GM12878 (cell line): Measurements from ENCODE around the gene SLC35G6. TPM values are rescaled to one million over a fixed set of nuclear protein-coding genes. Genes with fewer than 3 reads are reported as not detected.

Experiments used
- ATAC-seq: fragments of 200-7000 bp; cut with Tn5 transposase; 3 replicates; pipeline ENCODE4 v1.9.1; 2020; ENCODE audit warnings: mild to moderate bottlenecking, moderate library complexity
- BruUV-seq: library from RNA; stranded (reverse); fragments of 400-500 nt; replicated peaks from 2 replicates; lab custom pipeline; 2021; lab: Mats Ljungman, UMichigan
- CTCF ChIA-PET: fragments of 300-600 bp; sonication (Branson Sonifier 250); formaldehyde crosslinking; extraction: SDS; loops from one replicate; lab custom pipeline; 2021; ENCODE audit warnings: inconsistent platforms; lab: Yijun Ruan, JAX
- POLR2A ChIA-PET: fragments of 350-600 bp; formaldehyde crosslinking; extraction: SDS; loops from one replicate; lab custom pipeline; 2021; ENCODE audit warnings: inconsistent platforms; lab: Charles Lee
- RAD21 ChIA-PET: fragments of 300-600 bp; sonication (Branson Sonifier 250); formaldehyde crosslinking; loops from one replicate; lab custom pipeline; 2023; ENCODE audit warnings: antibody characterized with exemption; ENCODE audit not compliant: unreplicated experiment; lab: Charles Lee
- SMC1A ChIA-PET: fragments of 300-600 bp; sonication (Branson Sonifier 250); formaldehyde crosslinking; loops from one replicate; lab custom pipeline; 2023; ENCODE audit not compliant: unreplicated experiment, uncharacterized antibody; lab: Charles Lee
- DNase-seq: peaks from one replicate; pipeline ENCODE4 v3.0.0-alpha.2; 2011; ENCODE audit warnings: low read depth, low spot score
- FAIRE-seq: peaks from 3 replicates; lab custom pipeline; 2011; peaks lifted over from hg19 to GRCh38; lab: Jason Lieb, UNC
- H2AFZ ChIP-seq: 2 replicates; pipeline ENCODE4 v1.6.0; 2011; ENCODE audit warnings: low read depth, low read length, control low read depth; ENCODE audit not compliant: control insufficient read depth
- H3K27ac ChIP-seq: 2 replicates; pipeline ENCODE4 v1.5.1; 2011; ENCODE audit warnings: control low read depth; ENCODE audit not compliant: control insufficient read depth, insufficient read depth
- H3K27me3 ChIP-seq, 2 experiments: replicated peaks in 1 of 2; 2 replicates each; pipeline versions ENCODE4 v1.6.0 to v1.6.1; 2011; ENCODE audit warnings: low read length in 1 of 2; ENCODE audit not compliant: control insufficient read depth in 2 of 2, insufficient read depth in 2 of 2
- H3K36me3 ChIP-seq, 2 experiments: 2 replicates each; pipeline ENCODE4 v1.5.1; 2011; ENCODE audit warnings: low read length in 1 of 2; ENCODE audit not compliant: control insufficient read depth in 2 of 2, insufficient read depth in 2 of 2
- H3K4me1 ChIP-seq: 2 replicates; pipeline ENCODE4 v1.6.1; 2011; ENCODE audit warnings: mild to moderate bottlenecking, low read length, moderate library complexity, mixed read lengths; ENCODE audit not compliant: control insufficient read depth, insufficient read depth
- H3K4me2 ChIP-seq: 2 replicates; pipeline ENCODE4 v1.6.0; 2011; ENCODE audit warnings: control low read depth; ENCODE audit not compliant: control insufficient read depth, insufficient read depth
- H3K4me3 ChIP-seq: fragments of 200-600 bp; sonication (generic); 2 replicates; pipeline ENCODE4 v1.5.1; 2016
- H3K79me2 ChIP-seq: 2 replicates; pipeline ENCODE4 v1.6.0; 2011; ENCODE audit warnings: low read length; ENCODE audit not compliant: control insufficient read depth, insufficient read depth
- H3K9ac ChIP-seq: 2 replicates; pipeline ENCODE4 v1.8.0; 2011; ENCODE audit warnings: low read length, control low read depth, mixed read lengths; ENCODE audit not compliant: control insufficient read depth, insufficient read depth
- H3K9me3 ChIP-seq: replicated peaks from 3 replicates; pipeline ENCODE4 v1.5.1; 2011; ENCODE audit warnings: mild to moderate bottlenecking, low read length; ENCODE audit not compliant: control insufficient read depth, insufficient read depth
- H4K20me1 ChIP-seq: 2 replicates; pipeline ENCODE4 v1.6.0; 2011; ENCODE audit not compliant: control insufficient read depth, insufficient read depth
- IKZF2 ChIP-seq, 2 experiments: fragments of 450-650 bp; IDR thresholded peaks; 2 replicates each; pipeline ENCODE4 v1.6.1; 2017; ENCODE audit warnings: mild to moderate bottlenecking in 2 of 2, moderate library complexity in 2 of 2
- POLR2AphosphoS5 ChIP-seq: IDR thresholded peaks from 2 replicates; pipeline ENCODE4 v1.6.1; 2011; ENCODE audit warnings: mild to moderate bottlenecking, low read length, inconsistent platforms
- SPI1 ChIP-seq: IDR thresholded peaks from 2 replicates; pipeline ENCODE4 v1.6.1; 2011; ENCODE audit warnings: low read depth, mild to moderate bottlenecking, low read length, moderate library complexity, borderline replicate concordance; ENCODE audit not compliant: insufficient read depth
- TAF1 ChIP-seq: IDR thresholded peaks from 2 replicates; pipeline ENCODE4 v1.6.1; 2011; ENCODE audit warnings: mild to moderate bottlenecking, low read depth, low read length, borderline replicate concordance
- ZNF207 ChIP-seq: fragments of 450-650 bp; IDR thresholded peaks from 2 replicates; pipeline ENCODE4 v1.6.1; 2014; ENCODE audit warnings: antibody characterized with exemption, mild to moderate bottlenecking, borderline replicate concordance
- WGBS: methylation state at CpG from one replicate; pipeline ENCODE4 v1.1.6; 2016; ENCODE audit warnings: low lambda C conversion rate; ENCODE audit not compliant: insufficient replicate concordance, insufficient coverage; ENCODE audit errors: missing lambda C conversion rate; 5-methylcytosine and 5-hydroxymethylcytosine counted together
- in situ Hi-C: fragments of 300-500 bp; cut with MboI; formaldehyde crosslinking; loops from 9 replicates; pipeline ENCODE4 v1.14.3; 2018; ENCODE audit warnings: mixed read lengths
- intact Hi-C: fragments of 100-400 bp; cut with micrococcal nuclease; formaldehyde crosslinking; loops from one replicate; pipeline ENCODE4 v1.14.2; 2022; ENCODE audit not compliant: unreplicated experiment
- polyA plus RNA-seq, 11 experiments: library from polyadenylated mRNA; depleted of rRNA in 4 of 11; unstranded in 6 of 11; stranded (reverse) in 5 of 11; fragments of >200 nt; fragmentation: Nextera tagmentation in 4 of 11; fragmentation: Illumina TruSeq in 1 of 11; extraction: Ambion mirVana in 4 of 11; extraction: Trizol in 1 of 11; gene quantifications; 1 replicate in 1 of 11; 2 replicates in 10 of 11; pipeline versions ENCODE4 v1.2.1 to v1.2.3, GENCODE V29; 2011 to 2016; ENCODE audit warnings: inconsistent platforms in 2 of 11, missing spikeins in 2 of 11, low read depth in 1 of 11
- total RNA-seq, 4 experiments: library from RNA; depleted of rRNA in 3 of 4; stranded (reverse); fragments of >200 nt in 3 of 4; fragmentation: Illumina TruSeq in 1 of 4; extraction: Trizol in 1 of 4; gene quantifications; 2 replicates each; pipeline versions ENCODE4 v1.2.1 to v1.2.3, GENCODE V29; 2013 to 2021
- TF ChIP-seq, protein P1 (sequence below): fragments of 450-650 bp; IDR thresholded peaks from 2 replicates; pipeline ENCODE4 v1.6.1; 2014; ENCODE audit warnings: mild to moderate bottlenecking

SLC35G6 gene
- total and polyA plus RNA-seq, 10 of the 15 experiments (the other 5 are each of a cell fraction or from before 2014, with no cell fraction given), result 0.20 TPM; not detected in 9

DNA sequence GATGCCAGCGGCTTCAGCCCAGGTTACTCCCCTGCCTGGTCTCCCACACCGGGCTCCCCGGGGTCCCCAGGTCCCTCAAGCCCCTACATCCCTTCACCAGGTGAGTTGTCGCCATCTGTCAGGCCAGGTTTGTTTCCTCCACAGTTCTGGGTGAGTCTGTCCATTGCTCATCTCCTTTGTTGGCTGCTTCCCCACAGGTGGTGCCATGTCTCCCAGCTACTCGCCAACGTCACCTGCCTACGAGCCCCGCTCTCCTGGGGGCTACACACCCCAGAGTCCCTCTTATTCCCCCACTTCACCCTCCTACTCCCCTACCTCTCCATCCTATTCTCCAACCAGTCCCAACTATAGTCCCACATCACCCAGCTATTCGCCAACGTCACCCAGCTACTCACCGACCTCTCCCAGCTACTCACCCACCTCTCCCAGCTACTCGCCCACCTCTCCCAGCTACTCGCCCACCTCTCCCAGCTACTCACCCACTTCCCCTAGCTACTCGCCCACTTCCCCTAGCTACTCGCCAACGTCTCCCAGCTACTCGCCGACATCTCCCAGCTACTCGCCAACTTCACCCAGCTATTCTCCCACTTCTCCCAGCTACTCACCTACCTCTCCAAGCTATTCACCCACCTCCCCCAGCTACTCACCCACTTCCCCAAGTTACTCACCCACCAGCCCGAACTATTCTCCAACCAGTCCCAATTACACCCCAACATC lies 31.7 kb downstream of the SLC35G6 start:
- DNase-seq (no peak), ATAC-seq (no peak)
- Histone ChIP-seq H2AFZ (no peak overlapping the region), H3K79me2 (no peaks in the 10 kb centered on the region), H3K36me3 (peaks cover 16 to 38% of the 10 kb centered on the region in 2 experiments; a peak in 3 of 4 replicates)
- ChIA-PET CTCF (interaction anchor here (0.7 to 4.4 kb wide), 19 partner anchors 10 to 174 kb away, joined by 3 to 145 read pairs (median 4); partner anchors contain the start of genes SAT2, SENP3, TMEM95 and TNFSF12), POLR2A (interaction anchor here (0.5 to 3.9 kb wide), 5 partner anchors 9 to 212 kb away, joined by 3 to 36 read pairs (median 4); partner anchors contain the start of gene TNFSF13), RAD21 (interaction anchor here (1.1 to 4.1 kb wide), 4 partner anchors 19 to 157 kb away, joined by 3 to 84 read pairs (median 4); partner anchors contain the start of genes SENP3 and TNFSF13)
- WGBS, result 84% methylated on average over 20 of the region's 20 CpGs
- TF ChIP-seq ZNF207 (no peak), POLR2AphosphoS5 (0 out of 2 replicates have a peak, but pooled peaks have one; percentile 22)
- TF ChIP-seq, all 136 proteins: peak for 1
- no peak overlapping the region for H3K9ac ChIP-seq
- intact Hi-C loops, result no loop called here
- H3K4me1 ChIP-seq, result no peaks in the 10 kb centered on the region
- H3K9me3 ChIP-seq, result no peaks in the 10 kb centered on the region
- in situ Hi-C loops, result no loop called here
- no peak overlapping the region for H3K27ac ChIP-seq
- FAIRE-seq, result no peak
- no TSS peak for BruUV-seq
- no peaks in the 10 kb centered on the region for H3K27me3 ChIP-seq
- H3K4me2 ChIP-seq, result no peak overlapping the region
- H3K4me3 ChIP-seq, result no peak overlapping the region
- SMC1A ChIA-PET, result interaction anchor here (0.7 to 4.2 kb wide), 9 partner anchors 39 to 175 kb away, joined by 3 to 67 read pairs (median 3); partner anchors contain the start of genes MPDU1, SENP3, TNFSF13 and WRAP53
- no peaks in the 10 kb centered on the region for H4K20me1 ChIP-seq

DNA sequence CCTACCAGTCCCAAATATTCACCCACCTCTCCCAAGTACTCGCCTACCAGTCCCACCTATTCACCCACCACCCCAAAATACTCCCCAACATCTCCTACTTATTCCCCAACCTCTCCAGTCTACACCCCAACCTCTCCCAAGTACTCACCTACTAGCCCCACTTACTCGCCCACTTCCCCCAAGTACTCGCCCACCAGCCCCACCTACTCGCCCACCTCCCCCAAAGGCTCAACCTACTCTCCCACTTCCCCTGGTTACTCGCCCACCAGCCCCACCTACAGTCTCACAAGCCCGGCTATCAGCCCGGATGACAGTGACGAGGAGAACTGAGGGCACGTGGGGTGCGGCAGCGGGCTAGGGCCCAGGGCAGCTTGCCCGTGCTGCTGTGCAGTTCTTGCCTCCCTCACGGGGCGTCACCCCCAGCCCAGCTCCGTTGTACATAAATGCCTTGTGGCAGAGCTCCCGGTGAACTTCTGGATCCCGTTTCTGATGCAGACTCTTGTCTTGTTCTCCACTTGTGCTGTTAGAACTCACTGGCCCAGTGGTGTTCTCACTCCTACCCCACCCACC lies 32.7 kb downstream of the SLC35G6 start:
- FAIRE-seq, result no peak
- no peak overlapping the region for H3K9ac ChIP-seq

More for the DNA sequence above, 32.7 kb downstream of the SLC35G6 start:
- H3K9me3 ChIP-seq, result no peaks in the 10 kb centered on the region
- TF ChIP-seq, protein P1, sequence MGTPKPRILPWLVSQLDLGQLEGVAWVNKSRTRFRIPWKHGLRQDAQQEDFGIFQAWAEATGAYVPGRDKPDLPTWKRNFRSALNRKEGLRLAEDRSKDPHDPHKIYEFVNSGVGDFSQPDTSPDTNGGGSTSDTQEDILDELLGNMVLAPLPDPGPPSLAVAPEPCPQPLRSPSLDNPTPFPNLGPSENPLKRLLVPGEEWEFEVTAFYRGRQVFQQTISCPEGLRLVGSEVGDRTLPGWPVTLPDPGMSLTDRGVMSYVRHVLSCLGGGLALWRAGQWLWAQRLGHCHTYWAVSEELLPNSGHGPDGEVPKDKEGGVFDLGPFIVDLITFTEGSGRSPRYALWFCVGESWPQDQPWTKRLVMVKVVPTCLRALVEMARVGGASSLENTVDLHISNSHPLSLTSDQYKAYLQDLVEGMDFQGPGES, result no peak
- TF ChIP-seq TAF1, result no peak
- no peak for TF ChIP-seq IKZF2 (IDR thresholded peaks at IDR 0.05)
- TF ChIP-seq SPI1, result no peak
- 73% methylated on average over 16 of the region's 17 CpGs for WGBS
- ATAC-seq (no peak), DNase-seq (no peak)
- no peak overlapping the region for H2AFZ ChIP-seq
- intact Hi-C loops, result loop anchor here (1.0 kb wide), 1 partner anchor 47 kb away; the partner anchor contains the start of gene SENP3
- H3K27ac ChIP-seq, result no peak overlapping the region
- in situ Hi-C loops, result no loop called here
- H3K36me3 ChIP-seq, result peaks cover 16 to 32% of the 10 kb centered on the region in 2 experiments; a peak in 3 of 4 replicates
- ChIA-PET CTCF (interaction anchor here (0.6 to 4.4 kb wide), 37 partner anchors 9 to 203 kb away, joined by 3 to 145 read pairs (median 4); partner anchors contain the start of genes FGF11, FXR2, SAT2 and SENP3), RAD21 (interaction anchor here (0.6 to 4.1 kb wide), 8 partner anchors 9 to 173 kb away, joined by 3 to 84 read pairs (median 4); partner anchors contain the start of genes SENP3, TMEM102, TNFSF13 and TP53), SMC1A (interaction anchor here (0.6 to 4.2 kb wide), 16 partner anchors 9 to 174 kb away, joined by 3 to 67 read pairs (median 4); partner anchors contain the start of genes SENP3, TNFSF13, TP53 and WRAP53), POLR2A (interaction anchor here (0.6 to 3.9 kb wide), 2 partner anchors 46 to 60 kb away, joined by 3 to 36 read pairs; partner anchors contain the start of gene TNFSF13)
- TSS peak; percentile 74 for BruUV-seq
- no peaks in the 10 kb centered on the region for H4K20me1 ChIP-seq
- no peaks in the 10 kb centered on the region for H3K27me3 ChIP-seq
- no peaks in the 10 kb centered on the region for H3K4me1 ChIP-seq
- H3K4me3 ChIP-seq, result no peak overlapping the region
- H3K4me2 ChIP-seq, result no peak overlapping the region
- no peaks in the 10 kb centered on the region for H3K79me2 ChIP-seq
